Retina (tissue), 1 donor: ENCODE results near the gene MEIS2.
A peak's percentile ranks its signal among the peaks of the same experiment; 100 is the strongest.

ENCODE experiments used
- DNase-seq: peaks from one replicate; pipeline ENCODE4 v3.0.0-alpha.2; 2016

Gene MEIS2

GRCh38 chr15:36887214-36887961 is 213.0 kb downstream of the MEIS2 start:
- DNase-seq: peak; percentile 67

GRCh38 chr15:36886701-36887100 is 213.6 kb downstream of the MEIS2 start:
- DNase-seq: peak; percentile 47

GRCh38 chr15:36886191-36886590 is 214.2 kb downstream of the MEIS2 start:
- peak; percentile 60 for DNase-seq

- peak; percentile 29 for DNase-seq
Observed at GRCh38 chr15:36885771-36886170, 214.6 kb downstream of the MEIS2 start.

- DNase-seq: peak; percentile 26
Observed at GRCh38 chr15:36884936-36885635, 215.3 kb downstream of the MEIS2 start.

- DNase-seq: peak; percentile 72
Observed at GRCh38 chr15:36884518-36884875, 215.9 kb downstream of the MEIS2 start.

- DNase-seq: peak; percentile 90
Observed at GRCh38 chr15:36883713-36884517, 216.4 kb downstream of the MEIS2 start.

GRCh38 chr15:36882487-36883131 is 217.7 kb downstream of the MEIS2 start:
- peak; percentile 72 for DNase-seq

GRCh38 chr15:36882056-36882455 is 218.3 kb downstream of the MEIS2 start:
- no peak for DNase-seq

- no peak for DNase-seq
Observed at GRCh38 chr15:36881516-36881915, 218.8 kb downstream of the MEIS2 start.

GRCh38 chr15:36880913-36881460 is 219.4 kb downstream of the MEIS2 start:
- DNase-seq: peak; percentile 31

- peak; percentile 80 for DNase-seq
Observed at GRCh38 chr15:36880224-36880912, 220.0 kb downstream of the MEIS2 start.

- DNase-seq: peak; percentile 55
Observed at GRCh38 chr15:36879568-36880222, 220.7 kb downstream of the MEIS2 start.

- peak; percentile 44 for DNase-seq
Observed at GRCh38 chr15:36878684-36879262, 221.6 kb downstream of the MEIS2 start.

GRCh38 chr15:36877796-36878683 is 222.3 kb downstream of the MEIS2 start:
- peak; percentile 72 for DNase-seq

GRCh38 chr15:36877294-36877693 is 223.1 kb downstream of the MEIS2 start:
- DNase-seq: no peak

- no peak for DNase-seq
Observed at GRCh38 chr15:36875740-36876334, 224.5 kb downstream of the MEIS2 start.

- DNase-seq: no peak
Observed at GRCh38 chr15:36874930-36875329, 225.4 kb downstream of the MEIS2 start.

- DNase-seq: no peak
Observed at GRCh38 chr15:36867436-36867835, 232.9 kb downstream of the MEIS2 start.

- DNase-seq: no peak
Observed at GRCh38 chr15:36866896-36867295, 233.5 kb downstream of the MEIS2 start.
